Measurements from ENCODE around the gene RILPL1.
"Not testable (repeated sequence)": the region's sequence is repeated elsewhere in the genome, so short reads cannot be mapped to it uniquely, and the experiment has no call there.

The RILPL1 gene

DNA sequence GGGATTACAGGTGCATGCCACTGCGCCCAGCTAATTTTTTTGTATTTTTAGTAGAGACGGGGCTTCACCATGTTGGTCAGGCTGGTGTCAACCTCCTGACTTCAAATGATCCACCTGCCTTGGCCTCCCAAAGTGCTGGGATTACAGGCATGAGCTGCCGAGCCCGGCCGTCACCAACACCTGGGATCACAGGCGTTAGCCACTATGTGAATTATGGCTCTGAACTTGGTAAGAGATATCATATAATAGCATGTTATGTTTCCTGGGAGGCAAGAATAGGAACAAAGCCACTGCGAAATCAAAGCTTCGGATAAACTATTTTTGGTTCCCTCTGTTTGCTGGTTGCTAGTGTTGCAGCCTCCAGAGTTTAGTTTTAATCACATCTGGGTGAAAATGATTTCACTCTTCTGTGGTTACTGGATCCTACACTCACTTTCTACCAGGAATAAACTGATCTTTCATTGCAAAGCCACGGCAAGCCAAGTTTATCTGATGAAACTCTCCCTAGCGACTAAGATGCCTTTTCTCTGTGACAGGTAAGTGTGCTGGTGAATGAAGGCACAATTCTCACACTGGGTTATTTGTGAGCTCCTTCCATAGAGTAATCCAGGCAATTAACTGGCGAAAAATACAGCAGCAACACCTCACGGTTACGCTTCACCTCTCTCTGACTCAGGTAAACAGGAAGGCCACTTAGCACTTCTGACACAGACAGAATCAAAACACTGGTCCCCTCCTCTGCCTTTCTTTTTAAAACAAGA is 58.9 kb downstream of the RILPL1 start:
- no peak overlapping the region for H3K4me3 ChIP-seq (replicated peaks; ENCODE audit: low read depth, low read length)
- TF ChIP-seq, protein P1, sequence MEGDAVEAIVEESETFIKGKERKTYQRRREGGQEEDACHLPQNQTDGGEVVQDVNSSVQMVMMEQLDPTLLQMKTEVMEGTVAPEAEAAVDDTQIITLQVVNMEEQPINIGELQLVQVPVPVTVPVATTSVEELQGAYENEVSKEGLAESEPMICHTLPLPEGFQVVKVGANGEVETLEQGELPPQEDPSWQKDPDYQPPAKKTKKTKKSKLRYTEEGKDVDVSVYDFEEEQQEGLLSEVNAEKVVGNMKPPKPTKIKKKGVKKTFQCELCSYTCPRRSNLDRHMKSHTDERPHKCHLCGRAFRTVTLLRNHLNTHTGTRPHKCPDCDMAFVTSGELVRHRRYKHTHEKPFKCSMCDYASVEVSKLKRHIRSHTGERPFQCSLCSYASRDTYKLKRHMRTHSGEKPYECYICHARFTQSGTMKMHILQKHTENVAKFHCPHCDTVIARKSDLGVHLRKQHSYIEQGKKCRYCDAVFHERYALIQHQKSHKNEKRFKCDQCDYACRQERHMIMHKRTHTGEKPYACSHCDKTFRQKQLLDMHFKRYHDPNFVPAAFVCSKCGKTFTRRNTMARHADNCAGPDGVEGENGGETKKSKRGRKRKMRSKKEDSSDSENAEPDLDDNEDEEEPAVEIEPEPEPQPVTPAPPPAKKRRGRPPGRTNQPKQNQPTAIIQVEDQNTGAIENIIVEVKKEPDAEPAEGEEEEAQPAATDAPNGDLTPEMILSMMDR (IDR thresholded peaks at IDR 0.05; ENCODE audit: low read length, missing control alignments), result no peak
- no peak for DNase-seq (ENCODE audit: low read depth)

DNA sequence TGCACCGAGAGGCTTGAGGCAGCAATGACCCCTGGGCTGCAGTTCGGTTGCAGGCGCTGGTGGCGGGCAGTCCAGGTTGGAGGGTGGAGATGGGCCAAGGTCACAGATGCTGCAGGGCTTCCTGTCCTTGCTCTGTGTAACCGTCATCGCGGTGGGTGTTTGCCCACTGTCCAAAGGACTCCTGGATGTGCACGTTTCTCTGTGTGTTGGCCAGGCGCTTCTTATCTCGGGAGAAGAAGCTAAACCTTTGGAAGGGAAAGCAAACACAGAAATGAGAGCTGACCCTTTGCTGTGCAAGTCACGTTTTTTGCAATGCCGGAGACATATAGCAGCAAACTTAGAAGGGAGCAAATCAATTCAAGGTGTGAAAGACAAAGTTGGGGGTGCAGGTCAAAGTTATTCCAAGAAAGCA is 61.1 kb downstream of the RILPL1 start:
- TF ChIP-seq, protein P1 (IDR thresholded peaks at IDR 0.05; ENCODE audit: low read length, missing control alignments), result no peak
- no peak for DNase-seq (ENCODE audit: low read depth)
- no peak overlapping the region for H3K4me3 ChIP-seq (replicated peaks; ENCODE audit: low read depth, low read length)

DNA sequence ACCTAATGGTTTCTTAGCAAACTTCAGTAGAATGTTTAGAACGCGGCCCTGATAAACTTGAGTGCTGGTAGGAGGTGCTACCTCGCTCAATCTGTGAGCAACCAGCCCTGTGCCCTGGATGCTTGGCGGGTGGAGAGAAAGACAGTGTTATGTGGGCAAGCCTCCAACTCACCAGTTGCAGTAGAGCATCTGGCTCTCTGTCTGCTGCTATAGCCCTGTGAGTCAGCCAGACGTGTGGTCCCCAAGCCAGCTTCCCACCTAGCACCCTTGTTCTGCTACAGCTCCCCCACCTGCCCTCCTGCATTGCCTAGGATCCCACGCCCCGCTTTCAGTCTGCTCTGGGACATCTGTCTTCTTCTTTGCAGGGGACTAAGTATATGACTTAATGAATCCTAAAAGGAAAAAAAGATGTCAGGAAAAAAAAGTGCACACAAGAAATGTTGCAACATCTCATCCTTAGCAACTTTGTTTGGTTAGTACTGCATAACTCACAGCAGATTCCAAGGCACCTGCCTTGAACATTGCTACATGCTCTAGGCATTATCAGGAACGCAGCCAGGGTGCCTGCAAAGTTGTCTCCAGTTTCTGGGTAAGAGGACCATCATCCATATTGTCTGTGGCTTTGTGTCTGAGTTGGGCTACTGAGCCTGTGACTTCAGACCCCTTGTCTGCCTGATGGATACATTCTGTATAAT is 62.0 kb downstream of the RILPL1 start:
- H3K4me3 ChIP-seq (replicated peaks; ENCODE audit: low read depth, low read length), result no peak overlapping the region
- peak; percentile 82 for DNase-seq (ENCODE audit: low read depth)
- TF ChIP-seq, protein P1 (IDR thresholded peaks at IDR 0.05; ENCODE audit: low read length, missing control alignments), result no peak

DNA sequence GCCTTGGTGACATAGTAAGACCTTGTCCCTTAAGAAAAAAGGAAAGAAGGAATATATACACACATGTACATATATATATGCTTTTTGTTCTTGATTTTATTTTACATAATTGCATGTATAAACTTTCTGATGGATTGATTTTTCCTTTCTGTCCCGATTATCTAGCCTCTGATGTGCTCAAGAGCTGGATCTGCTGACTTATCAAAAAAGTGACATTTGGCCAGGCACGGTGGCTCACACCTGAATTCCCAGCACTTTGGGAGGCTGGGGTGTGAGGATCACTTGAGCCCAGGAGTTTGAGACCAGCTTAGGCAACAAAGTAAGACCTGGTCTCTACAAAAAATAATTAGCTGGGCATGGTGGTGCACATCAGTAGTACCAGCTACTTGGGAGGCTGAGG is 63.5 kb downstream of the RILPL1 start:
- TF ChIP-seq, protein P1 (IDR thresholded peaks at IDR 0.05; ENCODE audit: low read length, missing control alignments), result no peak

DNA sequence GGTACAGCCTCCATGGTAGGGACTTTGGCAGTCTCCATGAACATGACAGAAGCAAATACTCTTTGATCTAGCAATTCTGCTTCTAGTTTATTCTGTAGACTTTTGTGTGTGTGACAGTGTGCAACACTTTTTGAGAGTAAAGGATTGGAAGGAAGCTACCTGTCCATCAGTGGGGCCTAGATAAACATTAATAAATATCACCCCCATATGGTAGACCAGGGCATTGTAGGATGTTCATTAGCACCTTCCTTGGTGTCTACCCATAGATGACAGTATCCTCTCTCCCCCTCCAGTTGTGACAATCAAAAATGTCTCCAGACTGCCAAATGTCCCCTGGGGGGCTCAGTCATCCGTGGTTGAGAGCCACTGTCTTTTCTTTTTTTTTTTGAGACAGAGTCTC is 64.7 kb downstream of the RILPL1 start:
- H3K4me3 ChIP-seq (replicated peaks; ENCODE audit: low read depth, low read length), result no peak overlapping the region
- DNase-seq (ENCODE audit: low read depth), result no peak
- TF ChIP-seq, protein P1 (IDR thresholded peaks at IDR 0.05; ENCODE audit: low read length, missing control alignments), result peak; percentile 2

More for the DNA sequence above, 63.5 kb downstream of the RILPL1 start:
- DNase-seq (ENCODE audit: low read depth), result no peak
- H3K4me3 ChIP-seq (replicated peaks; ENCODE audit: low read depth, low read length), result no peak overlapping the region

DNA sequence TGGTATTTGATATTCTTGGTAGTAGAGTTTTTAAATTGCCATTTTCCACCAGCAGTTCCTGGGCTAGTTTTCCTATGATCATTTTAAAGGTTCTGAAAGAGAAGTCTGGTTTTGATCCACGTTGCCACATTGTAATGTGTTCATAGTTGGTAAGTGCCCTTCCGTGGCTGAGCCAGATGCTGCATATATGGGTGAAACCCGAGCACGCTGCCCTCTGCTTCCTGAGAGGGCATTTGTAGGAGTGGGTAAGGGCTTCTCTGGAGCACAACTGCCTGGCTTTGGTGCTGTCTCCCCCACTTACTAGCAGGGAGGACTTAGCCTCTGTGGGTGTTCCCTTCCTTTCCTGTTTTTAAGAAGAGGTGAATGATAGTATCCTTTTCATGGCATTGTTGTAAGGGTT is 68.4 kb downstream of the RILPL1 start:
- no peak for DNase-seq (ENCODE audit: low read depth)
- TF ChIP-seq, protein P1 (IDR thresholded peaks at IDR 0.05; ENCODE audit: low read length, missing control alignments), result no peak
- H3K4me3 ChIP-seq (replicated peaks; ENCODE audit: low read depth, low read length), result no peak overlapping the region

DNA sequence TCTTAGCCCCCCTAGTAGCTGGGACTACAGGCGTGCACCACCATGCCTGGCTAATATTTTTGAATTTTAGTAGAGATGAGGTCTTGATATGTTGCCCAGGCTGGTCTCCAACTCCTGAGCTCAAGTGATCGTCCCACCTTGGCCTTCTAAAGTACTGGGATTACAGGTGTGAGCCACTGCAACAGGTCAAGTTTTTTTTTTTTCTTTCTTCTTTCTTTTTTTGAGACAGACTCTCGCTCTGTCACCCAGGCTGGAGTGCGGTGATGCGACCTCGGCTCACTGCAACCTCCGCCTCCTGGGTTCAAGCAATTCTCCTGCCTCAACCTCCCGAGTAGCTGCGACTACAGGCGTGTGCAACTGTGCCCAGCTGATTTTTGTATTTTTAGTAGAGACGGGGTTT is 70.3 kb downstream of the RILPL1 start:
- DNase-seq (ENCODE audit: low read depth); H3K4me3 ChIP-seq (replicated peaks; ENCODE audit: low read depth, low read length): not testable (repeated sequence)
